Measurements from ENCODE around the gene HIF1A. TPM values are rescaled to one million over a fixed set of nuclear protein-coding genes. Genes with fewer than 3 reads are reported as not detected.

HIF1A gene
- total RNA-seq, 1 donor from 2014 or later, result 145 TPM

GRCh38 chr14:61713724-61714437, 18.6 kb downstream of the HIF1A start:
- Mint-ChIP-seq H3K27ac (ENCODE audit: unreplicated experiment) (no peak overlapping the region), H3K9me3 (ENCODE audit: unreplicated experiment) (peaks cover 1% of the 10 kb centered on the region), H3K36me3 (ENCODE audit: unreplicated experiment) (no peaks in the 10 kb centered on the region), H3K4me3 (ENCODE audit: unreplicated experiment) (no peak overlapping the region), H3K27me3 (ENCODE audit: unreplicated experiment) (no peaks in the 10 kb centered on the region), H3K4me1 (ENCODE audit: low read depth, unreplicated experiment) (peaks cover 22% of the 10 kb centered on the region)
- DNase-seq, result no peak
- no peak for TF ChIP-seq CTCF (IDR thresholded peaks at IDR 0.05; ENCODE audit: partially characterized antibody, unreplicated experiment)

- no peak for TF ChIP-seq CTCF (IDR thresholded peaks at IDR 0.05; ENCODE audit: partially characterized antibody, unreplicated experiment)
- Mint-ChIP-seq H3K4me1 (ENCODE audit: low read depth, unreplicated experiment) (peaks cover 22% of the 10 kb centered on the region), H3K27me3 (ENCODE audit: unreplicated experiment) (no peaks in the 10 kb centered on the region), H3K36me3 (ENCODE audit: unreplicated experiment) (no peaks in the 10 kb centered on the region), H3K9me3 (ENCODE audit: unreplicated experiment) (peaks cover 3% of the 10 kb centered on the region), H3K4me3 (ENCODE audit: unreplicated experiment) (no peak overlapping the region), H3K27ac (ENCODE audit: unreplicated experiment) (no peak overlapping the region)
- no peak for DNase-seq
These were observed 21.6 kb downstream of the HIF1A start for GRCh38 chr14:61716956-61717355.

GRCh38 chr14:61718039-61718438, 22.7 kb downstream of the HIF1A start:
- H3K9me3 Mint-ChIP-seq (ENCODE audit: unreplicated experiment), result peaks cover 2% of the 10 kb centered on the region
- H3K27ac Mint-ChIP-seq (ENCODE audit: unreplicated experiment), result no peak overlapping the region
- peaks cover 13% of the 10 kb centered on the region for H3K4me1 Mint-ChIP-seq (ENCODE audit: low read depth, unreplicated experiment)
- no peak for DNase-seq
- TF ChIP-seq CTCF (IDR thresholded peaks at IDR 0.05; ENCODE audit: partially characterized antibody, unreplicated experiment), result no peak
- no peaks in the 10 kb centered on the region for H3K36me3 Mint-ChIP-seq (ENCODE audit: unreplicated experiment)
- H3K4me3 Mint-ChIP-seq (ENCODE audit: unreplicated experiment), result no peak overlapping the region
- H3K27me3 Mint-ChIP-seq (ENCODE audit: unreplicated experiment), result no peaks in the 10 kb centered on the region

- H3K4me3 Mint-ChIP-seq (ENCODE audit: unreplicated experiment), result no peak overlapping the region
- peaks cover 16% of the 10 kb centered on the region for H3K4me1 Mint-ChIP-seq (ENCODE audit: low read depth, unreplicated experiment)
- DNase-seq, result no peak
- H3K9me3 Mint-ChIP-seq (ENCODE audit: unreplicated experiment), result peaks cover 1% of the 10 kb centered on the region
- no peak overlapping the region for H3K27ac Mint-ChIP-seq (ENCODE audit: unreplicated experiment)
- TF ChIP-seq CTCF (IDR thresholded peaks at IDR 0.05; ENCODE audit: partially characterized antibody, unreplicated experiment), result no peak
- H3K36me3 Mint-ChIP-seq (ENCODE audit: unreplicated experiment), result no peaks in the 10 kb centered on the region
- no peaks in the 10 kb centered on the region for H3K27me3 Mint-ChIP-seq (ENCODE audit: unreplicated experiment)
These were observed 24.3 kb downstream of the HIF1A start for GRCh38 chr14:61719344-61720293.

GRCh38 chr14:61720294-61720661, 25.0 kb downstream of the HIF1A start:
- Mint-ChIP-seq H3K9me3 (ENCODE audit: unreplicated experiment) (peaks cover 1% of the 10 kb centered on the region), H3K4me1 (ENCODE audit: low read depth, unreplicated experiment) (peaks cover 16% of the 10 kb centered on the region), H3K27me3 (ENCODE audit: unreplicated experiment) (no peaks in the 10 kb centered on the region), H3K36me3 (ENCODE audit: unreplicated experiment) (no peaks in the 10 kb centered on the region), H3K27ac (ENCODE audit: unreplicated experiment) (no peak overlapping the region), H3K4me3 (ENCODE audit: unreplicated experiment) (no peak overlapping the region)
- no peak for TF ChIP-seq CTCF (IDR thresholded peaks at IDR 0.05; ENCODE audit: partially characterized antibody, unreplicated experiment)
- DNase-seq, result no peak
